22Rv1 (cell line): ENCODE measurements around the gene ZRSR2.

Experiments used
- ZFX ChIP-seq: fragments of 450-650 bp; IDR thresholded peaks from 2 replicates; pipeline ENCODE4 v1.6.1; 2017; ENCODE audit warnings: antibody characterized with exemption, borderline replicate concordance
- TF ChIP-seq, protein P1 (sequence below): fragments of 450-650 bp; IDR thresholded peaks from 2 replicates; pipeline ENCODE4 v1.5.1; 2017; ENCODE audit warnings: mild to moderate bottlenecking

DNA sequence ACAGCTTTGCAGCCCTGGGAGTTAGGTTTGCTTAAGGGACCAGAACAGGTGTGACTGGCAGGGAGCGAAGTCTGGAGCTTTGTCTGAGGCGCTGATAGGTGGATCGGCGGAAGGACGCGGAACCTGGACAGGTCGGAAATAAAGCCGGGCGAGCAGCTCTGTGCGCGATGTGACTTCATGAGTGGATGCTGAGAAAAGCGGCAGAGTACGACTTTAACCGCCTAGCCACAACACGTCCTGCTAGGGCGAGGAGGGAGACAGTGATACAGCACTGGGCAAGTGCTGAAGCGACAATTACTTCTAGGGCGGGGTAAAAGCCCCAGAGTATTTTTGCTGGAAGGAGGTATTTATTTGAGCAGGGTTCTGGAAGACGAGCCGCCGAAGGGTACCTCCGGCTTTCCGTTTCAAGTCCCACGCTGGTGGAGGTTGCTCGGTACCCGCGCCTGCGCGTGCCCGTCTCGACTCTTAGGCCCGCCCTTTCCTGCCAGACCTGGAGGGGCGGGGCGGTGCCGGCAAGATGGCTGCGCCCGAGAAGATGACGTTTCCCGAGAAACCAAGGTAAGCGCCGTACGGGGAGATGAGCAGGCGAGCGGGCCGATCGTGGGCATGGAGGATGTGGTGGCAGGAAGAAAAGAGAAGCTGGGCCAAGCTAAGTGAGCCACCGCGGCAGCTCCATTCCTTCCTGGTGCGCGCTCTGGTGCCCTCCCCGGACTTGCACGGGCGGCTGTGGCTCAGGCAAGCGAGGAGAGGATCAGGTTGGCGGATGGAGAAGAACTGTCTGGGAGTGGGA is at the start of gene ZRSR2:
- TF ChIP-seq, protein P1, sequence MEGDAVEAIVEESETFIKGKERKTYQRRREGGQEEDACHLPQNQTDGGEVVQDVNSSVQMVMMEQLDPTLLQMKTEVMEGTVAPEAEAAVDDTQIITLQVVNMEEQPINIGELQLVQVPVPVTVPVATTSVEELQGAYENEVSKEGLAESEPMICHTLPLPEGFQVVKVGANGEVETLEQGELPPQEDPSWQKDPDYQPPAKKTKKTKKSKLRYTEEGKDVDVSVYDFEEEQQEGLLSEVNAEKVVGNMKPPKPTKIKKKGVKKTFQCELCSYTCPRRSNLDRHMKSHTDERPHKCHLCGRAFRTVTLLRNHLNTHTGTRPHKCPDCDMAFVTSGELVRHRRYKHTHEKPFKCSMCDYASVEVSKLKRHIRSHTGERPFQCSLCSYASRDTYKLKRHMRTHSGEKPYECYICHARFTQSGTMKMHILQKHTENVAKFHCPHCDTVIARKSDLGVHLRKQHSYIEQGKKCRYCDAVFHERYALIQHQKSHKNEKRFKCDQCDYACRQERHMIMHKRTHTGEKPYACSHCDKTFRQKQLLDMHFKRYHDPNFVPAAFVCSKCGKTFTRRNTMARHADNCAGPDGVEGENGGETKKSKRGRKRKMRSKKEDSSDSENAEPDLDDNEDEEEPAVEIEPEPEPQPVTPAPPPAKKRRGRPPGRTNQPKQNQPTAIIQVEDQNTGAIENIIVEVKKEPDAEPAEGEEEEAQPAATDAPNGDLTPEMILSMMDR = no peak
- no peak for TF ChIP-seq ZFX
